Measurements from ENCODE around the gene SP6.

SP6 gene

GRCh38 chr17:47831003-47831933, 19.7 kb downstream of the SP6 start, which contains the start of the genes LRRC46 and MRPL10:
LRRC46 (plus strand) TSS chr17:47831670; CDS start chr17:47831990, 320 bp downstream.
MRPL10 (minus strand) TSS chr17:47831541; CDS start chr17:47831511, 30 bp downstream.
- peak; percentile 92 to 96 (median 95) for DNase-seq

GRCh38 chr17:47830396-47831002, 20.5 kb downstream of the SP6 start:
- DNase-seq, result no peak

GRCh38 chr17:47829870-47830269, 21.1 kb downstream of the SP6 start:
- no peak for DNase-seq

- DNase-seq, result no peak
Observed at GRCh38 chr17:47823519-47823918, 27.4 kb downstream of the SP6 start.

- no peak for DNase-seq
Observed at GRCh38 chr17:47822785-47823184, 28.2 kb downstream of the SP6 start.

GRCh38 chr17:47821424-47822391, 29.3 kb downstream of the SP6 start, which contains the start of gene OSBPL7:
OSBPL7 (minus strand) TSS chr17:47821794; CDS start chr17:47820278, 1,516 bp downstream.
- peak; percentile 84 to 88 (median 85) for DNase-seq

GRCh38 chr17:47821031-47821423, 29.9 kb downstream of the SP6 start:
- no peak for DNase-seq

GRCh38 chr17:47820033-47820789, 30.8 kb downstream of the SP6 start:
- DNase-seq, result no peak

- no peak for DNase-seq
Observed at GRCh38 chr17:47819475-47819874, 31.5 kb downstream of the SP6 start.

- DNase-seq, result no peak
Observed at GRCh38 chr17:47818002-47818695, 32.8 kb downstream of the SP6 start.

GRCh38 chr17:47816947-47817346, 34.0 kb downstream of the SP6 start:
- DNase-seq, result no peak

- DNase-seq, result no peak
Observed at GRCh38 chr17:47816111-47816735, 34.7 kb downstream of the SP6 start.

GRCh38 chr17:47815106-47815918, 35.7 kb downstream of the SP6 start:
- no peak for DNase-seq

GRCh38 chr17:47813512-47814031, 37.4 kb downstream of the SP6 start:
- no peak for DNase-seq

GRCh38 chr17:47813077-47813476, 37.9 kb downstream of the SP6 start:
- no peak for DNase-seq

- no peak for DNase-seq
Observed at GRCh38 chr17:47812146-47812920, 38.6 kb downstream of the SP6 start.

- no peak for DNase-seq
Observed at GRCh38 chr17:47811709-47812108, 39.3 kb downstream of the SP6 start.

- no peak for DNase-seq
Observed at GRCh38 chr17:47810901-47811635, 39.9 kb downstream of the SP6 start.
